OCI-LY1 (cell line): ENCODE measurements around the gene MYOZ3.

Experiments
- EZH2 ChIP-seq: fragments of 200-600 bp; sonication (generic), shearing (Covaris generic); IDR thresholded peaks from 2 replicates; pipeline ENCODE4 v1.8.0; 2017; ENCODE audit warnings: borderline replicate concordance, mixed run types, mild to moderate bottlenecking, antibody characterized with exemption, low read length, moderate library complexity, mixed read lengths
- TF ChIP-seq, protein P1 (sequence below): fragments of 200-600 bp; sonication (generic), shearing (Covaris generic); IDR thresholded peaks from 2 replicates; pipeline ENCODE4 v1.5.1; 2017; ENCODE audit warnings: mild to moderate bottlenecking, antibody characterized with exemption, low read length, moderate library complexity, mixed read lengths

DNA sequence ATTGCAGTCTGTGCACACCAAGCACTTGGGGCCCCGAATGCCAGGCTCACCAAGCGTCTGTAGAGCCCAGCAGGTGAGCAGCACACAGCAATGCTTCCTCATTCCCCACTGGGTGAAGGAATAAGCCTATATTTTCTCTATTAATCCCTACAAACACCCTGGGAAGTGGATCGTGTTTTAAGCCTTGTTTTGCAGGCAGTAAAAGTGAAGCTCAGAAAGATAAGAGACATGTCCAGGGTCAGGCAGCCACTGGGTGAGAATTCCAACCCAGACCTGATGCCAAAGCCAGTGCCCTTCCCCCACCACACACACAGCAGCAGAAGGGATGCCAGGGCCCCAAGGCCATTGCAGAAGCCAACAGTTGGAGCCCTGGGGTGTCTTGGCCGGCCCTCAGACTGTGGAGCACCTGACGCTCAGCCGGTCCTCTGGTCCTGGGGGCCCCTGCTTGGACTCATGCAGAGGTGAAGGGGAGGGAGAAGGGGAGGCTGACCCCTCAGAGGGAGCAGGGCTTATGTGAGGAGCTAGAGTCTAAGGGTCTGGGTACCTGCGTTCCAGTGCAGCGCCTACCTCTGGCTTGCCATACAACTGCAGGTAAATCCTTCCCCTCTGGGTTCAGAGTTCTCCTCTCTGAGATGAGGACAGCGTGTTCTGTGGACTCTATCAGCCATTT lies 46.9 kb upstream of the MYOZ3 start:
- TF ChIP-seq, protein P1, sequence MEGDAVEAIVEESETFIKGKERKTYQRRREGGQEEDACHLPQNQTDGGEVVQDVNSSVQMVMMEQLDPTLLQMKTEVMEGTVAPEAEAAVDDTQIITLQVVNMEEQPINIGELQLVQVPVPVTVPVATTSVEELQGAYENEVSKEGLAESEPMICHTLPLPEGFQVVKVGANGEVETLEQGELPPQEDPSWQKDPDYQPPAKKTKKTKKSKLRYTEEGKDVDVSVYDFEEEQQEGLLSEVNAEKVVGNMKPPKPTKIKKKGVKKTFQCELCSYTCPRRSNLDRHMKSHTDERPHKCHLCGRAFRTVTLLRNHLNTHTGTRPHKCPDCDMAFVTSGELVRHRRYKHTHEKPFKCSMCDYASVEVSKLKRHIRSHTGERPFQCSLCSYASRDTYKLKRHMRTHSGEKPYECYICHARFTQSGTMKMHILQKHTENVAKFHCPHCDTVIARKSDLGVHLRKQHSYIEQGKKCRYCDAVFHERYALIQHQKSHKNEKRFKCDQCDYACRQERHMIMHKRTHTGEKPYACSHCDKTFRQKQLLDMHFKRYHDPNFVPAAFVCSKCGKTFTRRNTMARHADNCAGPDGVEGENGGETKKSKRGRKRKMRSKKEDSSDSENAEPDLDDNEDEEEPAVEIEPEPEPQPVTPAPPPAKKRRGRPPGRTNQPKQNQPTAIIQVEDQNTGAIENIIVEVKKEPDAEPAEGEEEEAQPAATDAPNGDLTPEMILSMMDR, result peak; percentile 15; the same call in 1 of the 2 replicates
- no peak for TF ChIP-seq EZH2
